PFSK-1 (cell line): ENCODE data around the gene JUND.

Experiments
- FOXP2 ChIP-seq: optimal IDR thresholded peaks from 2 replicates; pipeline ENCODE3; 2011; ENCODE audit warnings: borderline replicate concordance, control low read depth, inconsistent platforms; ENCODE audit not compliant: insufficient read depth; ENCODE audit errors: extremely low read length, extremely low read depth
- POLR2AphosphoS5 ChIP-seq: IDR thresholded peaks from 2 replicates; pipeline ENCODE4 v1.6.1; 2012; ENCODE audit warnings: low read depth, mild to moderate bottlenecking, control low read depth, low read length, moderate library complexity
- SIN3A ChIP-seq: IDR thresholded peaks from 2 replicates; pipeline ENCODE4 v1.6.1; 2012; ENCODE audit warnings: mild to moderate bottlenecking, low read length, moderate library complexity, borderline replicate concordance; ENCODE audit not compliant: insufficient read depth
- TAF1 ChIP-seq: IDR thresholded peaks from 2 replicates; pipeline ENCODE4 v1.6.1; 2012; ENCODE audit warnings: low read length, control low read depth, borderline replicate concordance; ENCODE audit not compliant: insufficient read depth
- TF ChIP-seq, protein P1 (sequence below), 2 experiments: IDR thresholded peaks; 2 replicates each; pipeline versions ENCODE4 v1.6.1 to v1.8.0; 2011 to 2012; ENCODE audit warnings: low read depth in 2 of 2, low read length in 2 of 2, control low read depth in 1 of 2, inconsistent platforms in 1 of 2, mild to moderate bottlenecking in 1 of 2, moderate library complexity in 1 of 2; ENCODE audit not compliant: insufficient read depth in 1 of 2

The JUND gene

DNA sequence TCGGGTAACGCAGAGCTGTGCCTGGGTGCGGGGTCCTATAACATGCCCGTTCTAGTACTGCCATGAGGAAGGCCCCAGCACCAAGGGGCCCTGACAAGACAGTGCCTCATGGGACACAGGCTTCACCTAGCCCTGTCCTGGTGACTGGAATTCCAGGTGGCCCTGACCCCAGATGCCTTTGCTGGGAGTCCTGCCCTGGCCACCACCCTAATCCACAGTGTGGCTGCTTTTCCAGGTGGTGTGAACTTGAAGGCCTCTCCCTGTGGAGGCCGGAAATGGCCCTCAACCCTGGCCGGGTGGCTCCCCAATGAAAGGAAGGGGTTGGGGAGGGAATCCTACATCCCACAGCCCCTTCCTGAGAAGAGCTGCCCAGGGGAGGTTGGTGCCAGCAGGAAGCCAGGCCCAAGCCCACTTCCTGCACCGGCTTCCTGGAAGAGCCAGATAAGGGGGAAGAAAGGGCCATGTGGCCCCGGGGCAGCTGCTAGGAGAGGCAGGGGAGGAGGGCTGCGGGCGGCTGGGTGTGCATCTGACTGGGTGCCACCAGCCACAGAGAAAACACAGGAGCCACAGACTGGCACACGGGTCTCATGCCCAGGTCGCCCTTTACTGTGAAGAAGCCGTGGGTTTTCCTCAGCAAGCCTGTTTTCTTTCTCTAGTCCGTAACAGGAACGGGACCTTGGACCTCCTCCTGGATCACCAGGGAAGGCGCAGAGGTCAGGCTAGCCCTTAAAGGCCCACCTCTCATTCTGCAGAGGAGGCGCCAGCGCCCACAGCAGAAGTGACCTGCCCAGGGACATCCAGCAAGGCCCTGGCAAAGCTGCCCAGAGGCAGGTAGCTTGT is 36.8 kb upstream of the JUND start:
- TF ChIP-seq SIN3A (no peak), FOXP2 (peak; percentile 18)

DNA sequence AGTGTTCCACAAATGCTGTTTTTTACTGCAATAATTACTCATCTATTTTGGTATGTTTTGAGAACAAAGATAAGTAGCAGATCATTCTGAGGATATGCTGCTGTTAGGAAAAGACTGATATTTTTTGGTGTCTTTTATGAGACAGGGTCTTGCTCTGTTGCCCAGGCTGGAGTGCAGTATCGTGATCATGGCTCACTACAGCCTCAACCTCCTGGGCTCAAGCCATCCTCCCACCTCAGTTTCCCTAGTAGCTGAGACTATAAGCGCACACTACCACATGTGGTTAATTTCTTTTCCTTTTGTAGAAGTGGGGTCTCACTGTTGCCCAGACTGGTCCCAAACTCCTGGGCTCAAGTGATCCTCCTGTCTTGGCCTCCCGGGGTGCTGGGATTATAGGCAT is 32.0 kb upstream of the JUND start:
- TF ChIP-seq, protein P1, sequence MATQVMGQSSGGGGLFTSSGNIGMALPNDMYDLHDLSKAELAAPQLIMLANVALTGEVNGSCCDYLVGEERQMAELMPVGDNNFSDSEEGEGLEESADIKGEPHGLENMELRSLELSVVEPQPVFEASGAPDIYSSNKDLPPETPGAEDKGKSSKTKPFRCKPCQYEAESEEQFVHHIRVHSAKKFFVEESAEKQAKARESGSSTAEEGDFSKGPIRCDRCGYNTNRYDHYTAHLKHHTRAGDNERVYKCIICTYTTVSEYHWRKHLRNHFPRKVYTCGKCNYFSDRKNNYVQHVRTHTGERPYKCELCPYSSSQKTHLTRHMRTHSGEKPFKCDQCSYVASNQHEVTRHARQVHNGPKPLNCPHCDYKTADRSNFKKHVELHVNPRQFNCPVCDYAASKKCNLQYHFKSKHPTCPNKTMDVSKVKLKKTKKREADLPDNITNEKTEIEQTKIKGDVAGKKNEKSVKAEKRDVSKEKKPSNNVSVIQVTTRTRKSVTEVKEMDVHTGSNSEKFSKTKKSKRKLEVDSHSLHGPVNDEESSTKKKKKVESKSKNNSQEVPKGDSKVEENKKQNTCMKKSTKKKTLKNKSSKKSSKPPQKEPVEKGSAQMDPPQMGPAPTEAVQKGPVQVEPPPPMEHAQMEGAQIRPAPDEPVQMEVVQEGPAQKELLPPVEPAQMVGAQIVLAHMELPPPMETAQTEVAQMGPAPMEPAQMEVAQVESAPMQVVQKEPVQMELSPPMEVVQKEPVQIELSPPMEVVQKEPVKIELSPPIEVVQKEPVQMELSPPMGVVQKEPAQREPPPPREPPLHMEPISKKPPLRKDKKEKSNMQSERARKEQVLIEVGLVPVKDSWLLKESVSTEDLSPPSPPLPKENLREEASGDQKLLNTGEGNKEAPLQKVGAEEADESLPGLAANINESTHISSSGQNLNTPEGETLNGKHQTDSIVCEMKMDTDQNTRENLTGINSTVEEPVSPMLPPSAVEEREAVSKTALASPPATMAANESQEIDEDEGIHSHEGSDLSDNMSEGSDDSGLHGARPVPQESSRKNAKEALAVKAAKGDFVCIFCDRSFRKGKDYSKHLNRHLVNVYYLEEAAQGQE (IDR thresholded peaks at IDR 0.05; ENCODE audit: insufficient read depth in 1 of 2, low read depth in 2 of 2, low read length in 2 of 2), result no peak
- TF ChIP-seq TAF1, result no peak
- no peak for TF ChIP-seq FOXP2
- no peak for TF ChIP-seq SIN3A
- no peak for TF ChIP-seq POLR2AphosphoS5

DNA sequence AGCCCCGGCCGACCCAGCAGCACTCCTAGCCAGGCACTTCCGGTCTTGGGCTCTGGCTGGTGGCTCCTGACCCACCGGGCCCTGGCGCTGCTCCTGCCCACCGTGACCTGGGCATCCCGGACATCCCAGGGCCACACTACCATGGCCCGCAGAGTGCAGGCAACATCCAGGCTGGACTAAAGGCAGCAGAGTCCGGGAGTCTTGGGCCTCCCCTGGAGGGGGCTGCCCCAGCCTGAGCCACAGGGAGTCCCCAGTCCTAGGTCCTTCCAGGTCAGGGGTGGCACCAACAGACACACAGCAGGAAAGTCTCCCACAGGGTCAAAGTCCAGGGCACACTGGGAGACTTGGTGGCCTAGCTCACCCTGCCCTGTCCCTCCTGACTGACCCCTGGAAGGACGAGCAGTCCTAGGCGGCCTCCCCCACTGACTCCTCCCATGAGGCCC is 30.7 kb upstream of the JUND start:
- TF ChIP-seq POLR2AphosphoS5 (no peak), SIN3A (no peak), TAF1 (no peak), FOXP2 (no peak)
- TF ChIP-seq, protein P1 (IDR thresholded peaks at IDR 0.05; ENCODE audit: insufficient read depth in 1 of 2, low read depth in 2 of 2, low read length in 2 of 2), result no peak

DNA sequence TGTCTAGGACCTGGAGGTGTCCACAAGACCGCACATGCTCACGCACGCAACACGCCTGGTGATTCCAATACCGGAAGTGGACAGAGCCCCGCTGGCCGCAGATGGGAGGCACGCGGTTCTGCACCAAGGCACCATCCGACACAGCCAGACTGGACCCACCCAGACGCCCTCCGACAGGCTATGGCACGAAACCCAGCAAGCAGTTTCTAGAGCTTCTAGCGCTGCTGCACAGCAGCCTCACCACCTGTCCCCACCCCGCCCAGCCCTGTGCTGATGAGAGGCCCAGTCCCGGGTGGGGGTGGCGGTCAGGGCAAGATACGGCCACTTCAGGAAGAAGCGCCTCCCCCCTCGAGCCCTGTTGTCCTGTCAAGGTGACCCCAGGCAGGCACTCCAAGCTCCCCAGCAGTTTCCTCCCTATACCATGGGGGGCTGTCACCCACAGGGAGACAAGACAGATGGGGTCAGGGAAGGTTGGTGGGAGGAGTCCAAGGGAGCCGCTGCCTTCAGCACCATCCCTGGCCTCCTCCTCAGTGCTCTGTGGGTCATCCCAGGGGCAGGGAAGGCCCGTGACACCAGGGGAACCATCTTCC is 30.2 kb upstream of the JUND start:
- TF ChIP-seq FOXP2 (no peak), POLR2AphosphoS5 (no peak), SIN3A (no peak), TAF1 (no peak)
- TF ChIP-seq, protein P1 (IDR thresholded peaks at IDR 0.05; ENCODE audit: insufficient read depth in 1 of 2, low read depth in 2 of 2, low read length in 2 of 2), result no peak

DNA sequence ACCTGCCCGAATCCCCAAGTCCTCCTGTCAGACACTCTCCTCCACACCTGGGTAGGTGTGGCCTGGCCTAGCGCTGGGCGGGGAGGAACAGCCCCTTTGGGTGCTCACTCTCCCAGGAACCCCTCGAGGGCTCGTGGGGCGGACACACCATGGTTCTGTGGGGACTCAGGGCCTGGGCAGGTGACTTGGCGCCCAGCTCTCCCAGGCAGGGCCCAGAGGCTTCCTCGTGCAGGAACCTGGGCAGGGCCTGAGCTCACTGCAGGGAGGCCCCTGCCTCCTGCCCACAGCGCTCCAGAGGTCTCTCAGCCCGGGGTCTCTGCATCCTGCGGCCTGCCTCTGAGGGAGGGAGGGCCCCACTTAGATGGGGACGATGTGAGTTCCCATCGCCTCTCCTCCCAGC is 29.5 kb upstream of the JUND start:
- TF ChIP-seq, protein P1 (IDR thresholded peaks at IDR 0.05; ENCODE audit: insufficient read depth in 1 of 2, low read depth in 2 of 2, low read length in 2 of 2), result no peak
- TF ChIP-seq TAF1 (no peak), SIN3A (no peak), POLR2AphosphoS5 (no peak), FOXP2 (no peak)
